ENCODE data around the gene MCTP2. TPM values are rescaled to one million over a fixed set of nuclear protein-coding genes. Genes with fewer than 3 reads are reported as not detected.

The MCTP2 gene
- total RNA-seq, 1 experiment from 2014 or later: 0.15 TPM

DNA sequence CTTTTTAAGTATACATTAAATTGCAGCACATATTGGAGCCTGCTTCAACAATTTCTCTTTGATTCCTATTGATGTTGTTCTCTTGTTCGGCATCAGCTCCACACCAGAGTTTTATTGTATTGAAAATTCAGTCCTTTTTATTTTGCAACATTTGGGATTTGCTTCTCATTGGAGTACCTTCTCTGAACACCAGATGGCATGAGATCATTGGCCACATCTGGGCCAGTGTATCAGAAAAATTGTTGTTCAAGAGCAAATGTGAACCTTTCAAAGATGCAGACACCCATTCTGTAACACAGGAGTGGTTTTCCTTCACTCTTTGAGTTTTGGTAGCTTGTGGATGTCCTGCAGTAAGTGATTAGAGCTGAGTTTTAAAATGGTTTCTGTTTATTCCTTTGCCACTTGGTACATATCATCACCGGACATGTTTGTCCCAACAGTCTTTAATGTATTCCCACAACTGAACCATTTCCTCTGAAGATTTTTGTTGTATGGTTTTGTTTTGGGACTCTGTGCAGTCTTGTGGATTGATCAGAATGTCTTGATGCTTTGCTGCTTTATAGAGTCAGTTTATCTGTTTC is 96.1 kb downstream of the MCTP2 start:
- intact Hi-C loops (cut with micrococcal nuclease; ENCODE audit: unreplicated experiment): loop anchor here (10.0 kb wide), 1 partner anchor 1293 kb away; no protein-coding TSS in a partner anchor
- POLR2A ChIA-PET: no interaction called here
- CTCF ChIA-PET: no interaction called here

GRCh38 chr15:94331731-94332130 is 100.4 kb downstream of the MCTP2 start:
- BruUV-seq (replicated peaks): no TSS peak

More for the DNA sequence above, 96.1 kb downstream of the MCTP2 start:
- Histone ChIP-seq H3K9me3 (ENCODE audit: control insufficient read depth, insufficient read depth, low read depth, low read length) (no peaks in the 10 kb centered on the region), H3K27me3 (ENCODE audit: control insufficient read depth, insufficient read depth, low read length) (no peaks in the 10 kb centered on the region), H3K4me3 (ENCODE audit: low read depth in 2 of 2, low read length in 2 of 2) (no peak overlapping the region), H3K4me1 (ENCODE audit: control insufficient read depth, insufficient read depth, low read length) (no peaks in the 10 kb centered on the region), H3K36me3 (ENCODE audit: control insufficient read depth, insufficient read depth, low read length) (no peaks in the 10 kb centered on the region), H3K27ac (ENCODE audit: low read length) (no peak overlapping the region)
- no TSS peak for BruUV-seq (replicated peaks)
- in situ Hi-C loops (cut with HindIII; ENCODE audit: low pct_unique_long_range_greater_than_20kb, low sequenced_read_pairs): no loop called here
- DNase-seq (ENCODE audit: low read depth, low spot score) (peak; percentile 32), ATAC-seq (no peak)
- TF ChIP-seq POLR2AphosphoS5 (IDR thresholded peaks at IDR 0.05; ENCODE audit: low read depth, low read length) (no peak), SIN3A (IDR thresholded peaks at IDR 0.05; ENCODE audit: borderline replicate concordance, insufficient read depth, low read depth, low read length) (no peak), CTCF (IDR thresholded peaks at IDR 0.05) (peak; percentile 80)
- TF ChIP-seq, protein P1, sequence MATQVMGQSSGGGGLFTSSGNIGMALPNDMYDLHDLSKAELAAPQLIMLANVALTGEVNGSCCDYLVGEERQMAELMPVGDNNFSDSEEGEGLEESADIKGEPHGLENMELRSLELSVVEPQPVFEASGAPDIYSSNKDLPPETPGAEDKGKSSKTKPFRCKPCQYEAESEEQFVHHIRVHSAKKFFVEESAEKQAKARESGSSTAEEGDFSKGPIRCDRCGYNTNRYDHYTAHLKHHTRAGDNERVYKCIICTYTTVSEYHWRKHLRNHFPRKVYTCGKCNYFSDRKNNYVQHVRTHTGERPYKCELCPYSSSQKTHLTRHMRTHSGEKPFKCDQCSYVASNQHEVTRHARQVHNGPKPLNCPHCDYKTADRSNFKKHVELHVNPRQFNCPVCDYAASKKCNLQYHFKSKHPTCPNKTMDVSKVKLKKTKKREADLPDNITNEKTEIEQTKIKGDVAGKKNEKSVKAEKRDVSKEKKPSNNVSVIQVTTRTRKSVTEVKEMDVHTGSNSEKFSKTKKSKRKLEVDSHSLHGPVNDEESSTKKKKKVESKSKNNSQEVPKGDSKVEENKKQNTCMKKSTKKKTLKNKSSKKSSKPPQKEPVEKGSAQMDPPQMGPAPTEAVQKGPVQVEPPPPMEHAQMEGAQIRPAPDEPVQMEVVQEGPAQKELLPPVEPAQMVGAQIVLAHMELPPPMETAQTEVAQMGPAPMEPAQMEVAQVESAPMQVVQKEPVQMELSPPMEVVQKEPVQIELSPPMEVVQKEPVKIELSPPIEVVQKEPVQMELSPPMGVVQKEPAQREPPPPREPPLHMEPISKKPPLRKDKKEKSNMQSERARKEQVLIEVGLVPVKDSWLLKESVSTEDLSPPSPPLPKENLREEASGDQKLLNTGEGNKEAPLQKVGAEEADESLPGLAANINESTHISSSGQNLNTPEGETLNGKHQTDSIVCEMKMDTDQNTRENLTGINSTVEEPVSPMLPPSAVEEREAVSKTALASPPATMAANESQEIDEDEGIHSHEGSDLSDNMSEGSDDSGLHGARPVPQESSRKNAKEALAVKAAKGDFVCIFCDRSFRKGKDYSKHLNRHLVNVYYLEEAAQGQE (IDR thresholded peaks at IDR 0.05; ENCODE audit: insufficient read depth in 1 of 2, low read depth in 2 of 2, low read length in 1 of 2): no peak

More at GRCh38 chr15:94331731-94332130, 100.4 kb downstream of the MCTP2 start:
- H3K4me3 ChIP-seq (ENCODE audit: low read depth in 2 of 2, low read length in 2 of 2): no peak overlapping the region
- ATAC-seq (no peak), DNase-seq (ENCODE audit: low read depth, low spot score) (no peak)
- H3K36me3 ChIP-seq (ENCODE audit: control insufficient read depth, insufficient read depth, low read length): no peaks in the 10 kb centered on the region
- no peak overlapping the region for H3K27ac ChIP-seq (ENCODE audit: low read length)
- ChIA-PET POLR2A (no interaction called here), CTCF (no interaction called here)
- no peaks in the 10 kb centered on the region for H3K4me1 ChIP-seq (ENCODE audit: control insufficient read depth, insufficient read depth, low read length)
- no peaks in the 10 kb centered on the region for H3K27me3 ChIP-seq (ENCODE audit: control insufficient read depth, insufficient read depth, low read length)
- H3K9me3 ChIP-seq (ENCODE audit: control insufficient read depth, insufficient read depth, low read depth, low read length): no peaks in the 10 kb centered on the region
- in situ Hi-C loops (cut with HindIII; ENCODE audit: low pct_unique_long_range_greater_than_20kb, low sequenced_read_pairs): no loop called here
- TF ChIP-seq, protein P1 (IDR thresholded peaks at IDR 0.05; ENCODE audit: insufficient read depth in 1 of 2, low read depth in 2 of 2, low read length in 1 of 2): no peak
- no peak for TF ChIP-seq TCF7L2 (IDR thresholded peaks at IDR 0.05; ENCODE audit: low read depth, low read length)
- TF ChIP-seq SIN3A (IDR thresholded peaks at IDR 0.05; ENCODE audit: borderline replicate concordance, insufficient read depth, low read depth, low read length): no peak
- TF ChIP-seq POLR2AphosphoS5 (IDR thresholded peaks at IDR 0.05; ENCODE audit: low read depth, low read length): no peak
- no peak for TF ChIP-seq CTCF (IDR thresholded peaks at IDR 0.05)
- intact Hi-C loops (cut with micrococcal nuclease; ENCODE audit: unreplicated experiment): no loop called here

Measured in Panc1 (cell line).